Activated gamma-delta T cell treated with anti-CD3 and anti-CD28 coated beads, Interleukin-2, amount 50 U/mL, for 16 hours (primary cell): ENCODE data around the gene SLC25A4.
"Not testable (repeated sequence)": the region's sequence is repeated elsewhere in the genome, so short reads cannot be mapped to it uniquely, and the experiment has no call there.

Experiments
- DNase-seq: peaks from one replicate; pipeline ENCODE4 v3.0.0-alpha.2; 2020; ENCODE audit warnings: low read depth

The SLC25A4 gene

GRCh38 chr4:185183622-185184281 lies 40.7 kb downstream of the SLC25A4 start:
- DNase-seq, result peak; percentile 72

- DNase-seq, result no peak
Measured at GRCh38 chr4:185186769-185187168, 43.7 kb downstream of the SLC25A4 start.

GRCh38 chr4:185189606-185190305 lies 46.7 kb downstream of the SLC25A4 start:
- no peak for DNase-seq

GRCh38 chr4:185190306-185190856 lies 47.3 kb downstream of the SLC25A4 start:
- DNase-seq, result no peak

- DNase-seq, result no peak
Measured at GRCh38 chr4:185192059-185192458, 49.0 kb downstream of the SLC25A4 start.

- no peak for DNase-seq
Measured at GRCh38 chr4:185194924-185195888, 52.1 kb downstream of the SLC25A4 start.

- no peak for DNase-seq
Measured at GRCh38 chr4:185196437-185196836, 53.4 kb downstream of the SLC25A4 start.

- DNase-seq, result not testable (repeated sequence)
Measured at GRCh38 chr4:185198189-185198588, 55.1 kb downstream of the SLC25A4 start.
